Tibial artery (tissue), 4 donors: Measurements from ENCODE around the gene ABTB2.

Source experiments
- DNase-seq, 2 donors: peaks; one replicate each; pipeline ENCODE4 v3.0.0-alpha.2; 2019
- H3K27ac ChIP-seq, 2 donors: fragments of 200-600 bp; sonication (generic) in 1 of 2; 1 replicate in 1 of 2; 2 replicates in 1 of 2; pipeline ENCODE4 v1.5.1; 2018 to 2019; ENCODE audit warnings: mild to moderate bottlenecking in 1 of 2
- H3K27me3 ChIP-seq, 2 donors: fragments of 200-600 bp; sonication (generic) in 1 of 2; one replicate each; pipeline versions ENCODE4 v1.5.1 to v1.6.0; 2016 to 2019
- H3K36me3 ChIP-seq, 3 donors: fragments of 200-600 bp; sonication (generic) in 2 of 3; one replicate each; pipeline ENCODE4 v1.5.1; 2016 to 2019; ENCODE audit warnings: mild to moderate bottlenecking in 2 of 3
- H3K4me1 ChIP-seq, 4 donors: fragments of 200-600 bp; sonication (generic) in 2 of 4; 1 replicate in 3 of 4; 2 replicates in 1 of 4; pipeline ENCODE4 v1.5.1; 2016 to 2019
- H3K4me3 ChIP-seq, 2 donors: fragments of 200-600 bp; sonication (generic) in 1 of 2; 1 replicate in 1 of 2; 2 replicates in 1 of 2; pipeline ENCODE4 v1.5.1; 2018 to 2019; ENCODE audit warnings: mild to moderate bottlenecking in 2 of 2
- H3K9me3 ChIP-seq, 3 donors: fragments of 200-600 bp; sonication (generic) in 1 of 3; one replicate each; pipeline ENCODE4 v1.5.1; 2016 to 2019
- CTCF ChIP-seq, 2 experiments: fragments of 200-600 bp in 1 of 2; fragments of 450-650 bp in 1 of 2; IDR thresholded peaks; one replicate each; pipeline ENCODE4 v1.5.1; 2017 to 2019; ENCODE audit warnings: antibody characterized with exemption in 2 of 2, mild to moderate bottlenecking in 1 of 2, moderate library complexity in 1 of 2
- intact Hi-C: fragments of 100-400 bp; cut with DNase I; formaldehyde crosslinking; loops from one replicate; pipeline ENCODE4 v1.15.0; 2023; ENCODE audit warnings: low total_unique reads

Gene ABTB2

GRCh38 chr11:34278693-34279297 lies 79.0 kb downstream of the ABTB2 start:
- Histone ChIP-seq H3K27ac (no peak overlapping the region), H3K27me3 (no peaks in the 10 kb centered on the region), H3K4me1 (peaks cover 0 to 22% (median 15%) of the 10 kb centered on the region in 4 donors), H3K9me3 (no peaks in the 10 kb centered on the region), H3K4me3 (no peak overlapping the region), H3K36me3 (no peaks in the 10 kb centered on the region)
- DNase-seq = no peak
- no peak for TF ChIP-seq CTCF (IDR thresholded peaks at IDR 0.05)
- intact Hi-C loops = no loop called here

- no peaks in the 10 kb centered on the region for H3K36me3 ChIP-seq
- H3K4me3 ChIP-seq = no peak overlapping the region
- DNase-seq = no peak
- TF ChIP-seq CTCF (IDR thresholded peaks at IDR 0.05) = no peak
- no peak overlapping the region for H3K27ac ChIP-seq
- no peaks in the 10 kb centered on the region for H3K9me3 ChIP-seq
- intact Hi-C loops = no loop called here
- no peaks in the 10 kb centered on the region for H3K27me3 ChIP-seq
- peaks cover 0 to 22% (median 15%) of the 10 kb centered on the region in 4 donors for H3K4me1 ChIP-seq
Measured at GRCh38 chr11:34278175-34278574, 79.6 kb downstream of the ABTB2 start.

- no peak for TF ChIP-seq CTCF (IDR thresholded peaks at IDR 0.05)
- H3K27ac ChIP-seq = no peak overlapping the region
- DNase-seq = no peak
- H3K9me3 ChIP-seq = no peaks in the 10 kb centered on the region
- no peaks in the 10 kb centered on the region for H3K36me3 ChIP-seq
- intact Hi-C loops = no loop called here
- peaks cover 0 to 22% (median 15%) of the 10 kb centered on the region in 4 donors for H3K4me1 ChIP-seq
- no peak overlapping the region for H3K4me3 ChIP-seq
- no peaks in the 10 kb centered on the region for H3K27me3 ChIP-seq
Measured at GRCh38 chr11:34277171-34277570, 80.6 kb downstream of the ABTB2 start.

GRCh38 chr11:34276352-34276864 lies 81.4 kb downstream of the ABTB2 start:
- Histone ChIP-seq H3K27me3 (no peaks in the 10 kb centered on the region), H3K27ac (peak overlapping the region in 1 of 2 donors; percentile 75), H3K4me3 (no peak overlapping the region), H3K9me3 (no peaks in the 10 kb centered on the region), H3K4me1 (peaks cover 0 to 20% (median 15%) of the 10 kb centered on the region in 4 donors), H3K36me3 (no peaks in the 10 kb centered on the region)
- intact Hi-C loops = no loop called here
- DNase-seq = no peak
- no peak for TF ChIP-seq CTCF (IDR thresholded peaks at IDR 0.05)

- no peak for DNase-seq
- no peaks in the 10 kb centered on the region for H3K27me3 ChIP-seq
- H3K9me3 ChIP-seq = no peaks in the 10 kb centered on the region
- peak overlapping the region; percentile 56 to 75 for H3K27ac ChIP-seq
- H3K4me3 ChIP-seq = no peak overlapping the region
- no peaks in the 10 kb centered on the region for H3K36me3 ChIP-seq
- TF ChIP-seq CTCF (IDR thresholded peaks at IDR 0.05) = no peak
- peaks cover 0 to 16% (median 12%) of the 10 kb centered on the region in 4 donors for H3K4me1 ChIP-seq
- intact Hi-C loops = no loop called here
Measured at GRCh38 chr11:34275486-34275885, 82.3 kb downstream of the ABTB2 start.
